Measurements from ENCODE around the gene CYFIP1.

The CYFIP1 gene

DNA sequence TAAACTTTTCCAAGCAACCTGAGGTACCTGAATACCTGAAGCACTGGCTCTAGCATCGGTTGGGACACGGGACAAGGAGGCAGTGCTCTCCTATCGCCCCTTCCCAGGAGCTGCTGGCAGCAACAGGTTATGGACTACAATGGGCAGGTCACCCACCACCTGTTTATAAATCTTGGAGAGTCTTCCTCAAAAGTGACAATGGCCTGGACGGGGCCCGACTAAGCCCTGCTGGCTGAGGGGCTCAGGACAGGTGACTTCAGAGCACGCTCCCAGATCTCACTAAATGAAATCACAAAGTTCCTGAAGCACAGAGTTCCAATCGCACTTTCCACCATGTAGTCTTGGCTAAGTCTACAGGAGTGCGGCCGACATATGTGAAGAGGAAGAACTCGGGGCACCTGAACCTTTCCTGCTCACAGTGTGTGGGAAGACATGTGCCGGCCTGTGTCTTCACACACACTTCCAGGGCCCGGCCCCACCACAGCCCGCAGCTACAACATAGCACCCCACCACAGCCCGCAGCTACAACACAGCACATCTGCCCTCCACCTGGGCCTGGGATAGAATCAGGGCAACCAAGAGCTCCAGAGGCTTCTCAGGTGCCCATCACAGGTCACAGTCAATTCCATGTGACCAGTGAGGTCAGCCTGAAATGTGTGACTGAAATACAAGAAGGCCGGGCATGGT is 12.9 kb downstream of the CYFIP1 start:
- no peak for DNase-seq (ENCODE audit: low read depth)

DNA sequence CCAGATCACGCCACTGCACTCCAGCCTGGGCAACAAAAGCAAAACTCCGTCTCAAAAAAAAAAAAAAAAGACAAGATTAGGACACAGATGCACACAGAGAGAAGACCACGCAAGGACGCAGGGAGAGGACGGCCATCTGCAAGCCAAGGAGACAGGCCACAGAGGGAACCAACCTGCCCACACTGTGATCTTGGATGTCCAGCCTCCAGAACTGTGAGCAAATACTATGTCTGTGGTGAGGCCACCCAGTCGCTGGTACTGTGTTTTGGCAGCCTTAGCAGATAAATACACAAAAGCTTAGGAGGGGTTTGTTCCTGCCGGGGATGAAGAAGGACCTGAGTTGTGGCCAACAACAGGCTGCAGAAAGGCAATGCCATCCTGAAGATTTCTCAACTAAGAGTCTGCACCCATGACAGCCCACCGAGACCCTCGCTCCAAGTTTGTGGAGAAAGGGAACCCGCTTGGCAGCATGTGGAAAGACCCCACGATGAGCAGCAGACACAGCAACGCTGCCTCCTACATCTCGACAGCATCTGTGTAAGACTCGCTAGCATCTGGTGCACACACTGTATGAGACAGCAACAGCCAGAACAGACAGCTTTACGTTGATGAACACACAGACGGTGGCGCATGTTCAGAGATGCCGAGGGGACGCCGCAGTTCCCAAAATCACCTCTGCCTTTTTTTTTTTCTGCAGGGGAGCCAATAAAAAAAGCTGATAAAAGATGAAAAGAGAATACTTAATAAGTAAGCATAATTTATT is 13.7 kb downstream of the CYFIP1 start:
- no peak for DNase-seq (ENCODE audit: low read depth)

DNA sequence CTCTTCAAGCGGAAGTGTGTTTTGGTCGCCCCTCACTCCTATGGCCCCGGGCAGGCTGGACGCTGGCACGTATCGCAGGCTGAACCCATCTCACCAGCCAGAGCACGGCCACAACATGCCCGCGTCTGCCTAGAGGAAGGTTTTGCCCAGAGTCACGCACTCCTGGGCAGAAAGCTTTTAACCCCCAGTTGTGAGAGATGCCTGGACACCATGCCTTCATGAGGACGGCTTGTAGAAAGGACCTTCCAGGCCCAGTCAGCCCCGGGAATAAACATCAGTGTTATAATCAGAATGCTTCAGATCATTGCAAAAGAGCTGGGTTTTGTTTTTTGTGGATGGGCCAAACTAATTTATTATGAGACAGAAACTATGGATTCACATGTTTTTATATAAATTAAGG is 16.5 kb downstream of the CYFIP1 start:
- no peak for DNase-seq (ENCODE audit: low read depth)

DNA sequence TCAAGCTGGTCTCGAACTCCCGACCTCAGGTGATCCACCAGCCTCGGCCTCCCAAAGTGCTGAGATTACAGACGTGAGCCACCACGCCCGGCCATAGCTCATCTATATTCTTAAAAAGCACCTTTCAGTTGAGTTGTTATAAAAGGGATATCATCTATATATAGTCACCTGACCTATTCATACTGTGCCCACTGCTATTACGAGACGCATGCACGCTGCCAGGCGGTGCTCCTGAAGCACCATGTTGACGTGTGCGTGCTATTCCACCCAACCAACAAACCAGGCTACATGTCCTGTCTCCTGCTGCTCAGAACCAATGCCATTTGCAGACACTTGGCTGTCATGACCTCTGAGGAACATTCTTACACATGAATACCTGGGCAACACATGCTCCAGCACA is 17.6 kb downstream of the CYFIP1 start:
- no peak for DNase-seq (ENCODE audit: low read depth)

DNA sequence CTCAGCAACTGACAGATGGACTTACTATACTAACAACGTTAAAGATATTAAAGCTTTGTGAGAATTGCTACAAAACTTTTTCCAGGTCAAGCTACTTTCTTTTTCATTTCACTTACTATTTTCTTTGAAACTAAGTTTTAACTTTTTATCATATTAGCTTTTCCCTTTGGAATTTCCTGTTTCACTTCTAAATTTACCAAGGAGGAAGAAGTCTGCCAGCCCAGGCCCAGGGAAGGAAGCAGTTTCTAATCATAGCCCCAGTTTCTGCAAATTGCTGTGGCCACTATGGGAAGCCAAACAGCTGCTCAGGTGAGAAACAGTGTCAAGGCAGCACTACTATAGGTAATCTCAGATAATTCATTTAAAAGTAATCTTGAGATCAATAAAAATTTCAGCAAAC is 18.4 kb downstream of the CYFIP1 start:
- DNase-seq (ENCODE audit: low read depth) = no peak

DNA sequence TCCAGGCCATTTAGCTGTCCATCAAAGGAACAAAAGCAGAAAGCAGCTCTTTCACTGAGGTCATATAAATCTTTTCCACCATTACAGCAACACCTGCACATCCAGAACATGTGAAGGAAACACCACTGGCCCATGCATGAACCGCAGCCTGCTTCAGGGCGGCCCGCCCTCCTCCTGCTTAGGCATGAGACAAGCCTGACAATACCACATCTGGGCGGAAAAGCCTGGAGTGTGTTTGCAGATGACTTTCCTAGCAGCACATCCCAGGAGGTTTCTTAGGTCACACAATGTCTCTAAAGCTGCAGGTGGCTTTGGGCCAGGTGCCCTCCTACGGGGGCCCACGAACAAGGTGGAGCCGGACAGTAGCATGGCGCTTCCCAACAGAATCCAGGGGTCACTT is 19.6 kb downstream of the CYFIP1 start:
- DNase-seq (ENCODE audit: low read depth) = no peak

DNA sequence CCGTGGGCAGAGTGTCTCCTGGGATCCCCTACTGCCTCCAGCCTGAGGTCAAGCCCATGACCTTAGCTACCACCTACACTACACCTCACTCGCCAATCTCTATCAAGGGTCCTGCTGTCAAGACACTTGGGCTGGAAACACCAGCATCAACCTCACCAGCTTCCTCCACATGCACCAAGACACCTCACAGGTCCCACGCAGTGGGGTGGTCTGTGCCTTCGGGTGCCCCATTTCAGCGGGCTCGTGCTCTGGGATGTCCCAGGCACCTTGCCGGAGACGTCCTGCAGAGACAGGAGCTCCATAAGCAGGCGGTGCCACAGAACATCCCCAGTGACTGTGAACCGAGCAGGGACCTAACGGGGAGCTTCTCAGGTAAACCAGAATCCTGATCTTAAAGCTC is 20.0 kb downstream of the CYFIP1 start:
- no peak for DNase-seq (ENCODE audit: low read depth)

DNA sequence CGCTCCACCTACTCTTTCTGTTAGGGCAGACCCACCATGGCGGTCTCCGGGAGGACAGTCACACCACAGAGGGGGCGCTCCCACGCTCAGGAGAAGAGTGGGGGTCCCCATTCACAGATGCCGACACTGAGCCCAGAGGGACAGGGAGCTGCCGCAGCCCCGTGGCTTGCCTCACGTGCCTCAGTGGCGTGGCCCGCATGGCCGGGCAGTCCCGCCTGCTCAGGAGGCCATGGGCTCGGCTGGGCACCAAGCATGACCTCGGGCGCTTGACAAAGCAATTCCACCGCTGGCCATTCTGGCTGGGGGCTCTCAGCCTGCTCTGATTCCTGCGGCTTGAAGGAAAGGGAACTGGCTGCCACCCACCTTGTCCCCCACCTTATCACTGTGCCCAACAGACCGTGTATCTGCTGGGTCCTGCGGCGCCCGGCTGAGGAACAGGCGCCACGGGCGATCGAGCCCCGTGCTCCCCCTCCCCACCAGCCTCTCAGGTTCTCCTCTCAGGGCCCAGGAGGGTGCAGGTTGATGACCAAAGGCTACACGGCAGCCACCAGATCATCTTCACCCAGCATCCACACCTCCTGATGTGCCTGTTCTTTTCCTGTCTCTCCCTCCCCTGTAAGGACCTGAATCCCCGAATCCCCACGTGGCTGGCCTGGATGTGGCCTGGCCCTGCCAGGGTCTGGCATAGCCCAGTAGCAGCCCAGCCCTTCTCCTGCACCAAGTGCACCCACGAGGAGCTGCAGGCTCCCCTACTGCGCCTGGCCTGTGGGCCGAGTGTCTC is 20.7 kb downstream of the CYFIP1 start:
- DNase-seq (ENCODE audit: low read depth) = no peak

DNA sequence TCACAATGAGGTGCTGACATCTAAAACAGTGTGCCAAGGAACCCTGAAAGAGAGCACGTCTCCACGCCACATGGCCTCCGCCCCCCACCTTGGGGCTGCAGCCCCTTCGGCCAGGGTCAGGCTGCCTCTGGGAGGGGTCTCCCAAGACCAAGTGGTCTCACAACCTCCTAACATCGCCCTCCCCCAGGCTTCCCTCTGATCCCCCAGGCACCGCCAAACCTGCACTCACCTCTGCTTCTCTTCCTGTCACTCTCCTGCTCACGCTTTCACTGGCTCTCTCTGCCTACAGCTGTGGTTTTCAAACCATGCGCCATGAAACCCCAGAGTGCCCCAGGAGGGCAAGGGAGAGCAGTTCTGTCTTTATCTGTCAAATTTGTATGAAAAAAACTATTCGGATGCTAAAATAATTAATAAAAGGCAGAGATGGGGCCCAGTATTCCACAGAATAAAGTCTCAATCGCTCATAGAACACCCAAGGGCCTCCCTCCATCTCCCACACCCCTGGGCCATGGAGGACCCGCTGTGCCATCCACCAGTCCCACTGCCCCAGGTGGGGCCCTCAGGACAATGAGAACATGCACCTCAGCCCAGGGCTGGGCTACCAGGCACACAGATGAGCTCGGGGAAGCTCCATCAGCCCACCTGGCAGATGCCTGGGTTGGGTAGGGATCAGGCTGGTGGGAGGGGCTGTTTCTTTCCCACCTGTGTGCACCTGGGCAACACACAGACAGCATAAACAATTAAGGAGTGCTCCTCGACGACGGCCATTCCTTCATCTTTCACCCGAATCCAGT is 21.5 kb downstream of the CYFIP1 start:
- no peak for DNase-seq (ENCODE audit: low read depth)

DNA sequence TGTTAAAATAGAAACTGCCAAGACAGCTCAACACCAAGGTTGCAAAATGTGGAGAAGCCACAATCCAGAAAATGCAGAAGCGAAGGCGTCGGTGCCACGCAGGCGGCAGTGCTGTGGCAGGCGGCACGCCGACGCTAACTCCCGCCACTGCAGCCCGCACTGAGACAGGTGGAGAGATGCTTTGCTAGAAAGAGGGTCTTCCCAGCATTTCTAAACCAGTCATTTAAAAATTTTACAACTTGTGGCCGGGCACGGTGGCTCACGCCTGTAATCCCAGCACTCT is 23.2 kb downstream of the CYFIP1 start:
- no peak for DNase-seq (ENCODE audit: low read depth)

DNA sequence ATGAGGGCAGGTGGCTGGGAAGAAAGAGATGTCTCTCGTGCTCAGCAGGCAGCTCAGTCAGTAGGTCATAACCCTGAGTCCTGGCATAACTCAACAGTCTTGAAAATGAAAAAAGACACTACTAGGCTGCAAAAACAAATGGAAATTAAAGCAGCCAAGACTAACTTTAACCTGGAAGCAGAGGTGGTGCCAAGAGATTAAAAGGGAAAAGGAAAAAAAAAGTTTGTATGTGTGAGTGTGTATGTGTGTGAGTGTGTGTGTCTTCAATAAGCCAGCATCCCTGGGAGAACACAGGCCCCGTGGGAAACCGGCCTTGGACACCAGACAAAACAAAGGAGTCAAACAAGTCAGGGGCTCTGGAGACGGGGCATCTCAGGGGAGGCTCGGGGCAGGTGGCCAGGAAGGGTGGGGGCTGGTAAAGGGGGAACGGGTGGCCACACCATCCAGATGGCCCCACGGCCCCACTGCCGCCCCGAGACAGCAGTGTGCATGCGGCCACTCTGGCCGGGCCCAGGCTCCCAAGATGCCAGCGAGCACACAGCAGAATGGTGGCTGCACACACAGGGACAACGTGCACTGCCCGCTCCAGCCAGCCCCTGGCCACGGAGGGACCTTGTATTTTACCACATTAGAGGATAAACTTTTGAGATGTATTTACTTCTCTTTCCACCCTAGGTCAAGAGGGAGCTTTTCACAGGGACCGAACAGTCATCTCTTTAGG is 23.8 kb downstream of the CYFIP1 start:
- DNase-seq (ENCODE audit: low read depth) = no peak

DNA sequence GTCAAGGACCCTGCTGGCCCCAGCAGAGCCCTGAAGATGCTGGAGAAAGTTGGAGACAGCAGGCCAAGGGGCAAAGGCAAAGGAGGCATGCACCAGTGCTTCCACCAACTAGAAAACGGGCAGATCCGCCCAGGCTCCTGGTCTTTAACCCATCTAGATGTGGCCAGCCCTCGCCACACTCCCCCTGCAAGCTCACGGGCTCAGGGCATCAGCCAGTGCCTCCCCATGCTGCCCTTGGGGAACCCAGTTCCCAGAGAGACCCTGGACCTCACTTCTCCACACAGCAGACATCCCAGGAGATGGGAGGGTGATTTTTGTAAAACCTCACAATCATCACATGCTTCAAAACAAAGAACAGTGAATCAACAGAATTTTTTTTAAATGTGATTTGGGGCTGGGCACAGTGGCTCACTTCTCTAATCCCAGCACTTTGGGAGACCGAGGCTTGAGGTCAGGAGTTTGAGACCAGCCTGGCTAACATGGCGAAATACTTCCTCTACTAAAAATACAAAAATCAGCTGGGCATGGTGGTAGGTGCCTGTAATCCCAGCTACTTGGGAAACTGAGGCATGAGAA is 24.5 kb downstream of the CYFIP1 start:
- no peak for DNase-seq (ENCODE audit: low read depth)

DNA sequence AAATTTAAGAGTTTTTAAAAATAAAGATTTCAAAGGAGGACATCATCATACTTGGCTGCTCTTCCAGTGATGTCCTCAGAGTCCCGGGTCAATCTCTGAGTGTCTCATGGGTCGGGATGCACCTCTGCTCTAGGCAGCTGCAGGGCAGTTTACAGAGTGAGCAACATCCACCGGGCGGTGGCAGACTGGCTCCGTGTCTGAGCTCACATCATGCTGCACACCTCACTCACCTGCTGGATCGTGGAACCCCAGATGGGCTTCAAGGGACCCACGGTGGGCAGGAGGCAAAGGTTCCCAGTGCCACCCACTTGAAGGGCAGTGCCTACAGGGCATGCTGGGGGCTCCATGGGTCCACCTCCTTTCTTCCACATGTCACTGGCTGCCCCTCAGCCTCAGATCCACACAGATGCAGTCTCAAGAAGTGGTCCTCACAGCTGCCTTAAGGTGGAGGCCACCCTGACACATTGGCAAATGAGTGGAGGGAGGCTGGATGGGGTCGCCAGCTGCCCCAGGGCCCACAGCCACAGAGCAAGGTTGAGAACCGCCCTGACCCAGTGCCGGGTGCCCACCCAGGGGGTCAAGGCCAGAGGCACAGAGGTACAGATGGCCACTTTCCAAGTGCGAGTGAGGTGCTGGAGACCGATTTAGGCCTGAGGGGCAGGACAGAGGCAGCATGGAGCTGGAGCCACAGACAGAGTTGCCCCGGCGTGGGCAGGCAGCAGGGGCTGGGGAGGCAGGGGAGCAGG is 25.2 kb downstream of the CYFIP1 start:
- no peak for DNase-seq (ENCODE audit: low read depth)

DNA sequence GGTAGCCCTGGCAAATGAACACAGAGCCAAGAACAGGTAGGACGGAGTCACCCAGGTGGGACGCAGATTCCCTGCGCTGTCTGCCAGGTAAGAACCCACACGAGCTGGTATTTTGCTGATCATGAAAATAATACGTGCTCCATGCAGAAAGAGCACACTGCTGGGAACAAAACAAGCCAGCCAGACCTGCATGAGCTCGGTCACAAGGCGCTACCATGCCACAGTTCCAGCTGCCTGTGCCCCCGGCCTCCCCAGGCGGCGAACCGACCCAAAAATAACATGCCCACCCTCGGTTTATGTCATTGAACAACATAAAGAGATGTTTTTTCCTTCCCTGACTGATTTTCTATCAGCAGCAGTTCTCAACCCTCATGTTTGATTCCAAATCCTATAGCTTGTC is 25.8 kb downstream of the CYFIP1 start:
- no peak for DNase-seq (ENCODE audit: low read depth)

DNA sequence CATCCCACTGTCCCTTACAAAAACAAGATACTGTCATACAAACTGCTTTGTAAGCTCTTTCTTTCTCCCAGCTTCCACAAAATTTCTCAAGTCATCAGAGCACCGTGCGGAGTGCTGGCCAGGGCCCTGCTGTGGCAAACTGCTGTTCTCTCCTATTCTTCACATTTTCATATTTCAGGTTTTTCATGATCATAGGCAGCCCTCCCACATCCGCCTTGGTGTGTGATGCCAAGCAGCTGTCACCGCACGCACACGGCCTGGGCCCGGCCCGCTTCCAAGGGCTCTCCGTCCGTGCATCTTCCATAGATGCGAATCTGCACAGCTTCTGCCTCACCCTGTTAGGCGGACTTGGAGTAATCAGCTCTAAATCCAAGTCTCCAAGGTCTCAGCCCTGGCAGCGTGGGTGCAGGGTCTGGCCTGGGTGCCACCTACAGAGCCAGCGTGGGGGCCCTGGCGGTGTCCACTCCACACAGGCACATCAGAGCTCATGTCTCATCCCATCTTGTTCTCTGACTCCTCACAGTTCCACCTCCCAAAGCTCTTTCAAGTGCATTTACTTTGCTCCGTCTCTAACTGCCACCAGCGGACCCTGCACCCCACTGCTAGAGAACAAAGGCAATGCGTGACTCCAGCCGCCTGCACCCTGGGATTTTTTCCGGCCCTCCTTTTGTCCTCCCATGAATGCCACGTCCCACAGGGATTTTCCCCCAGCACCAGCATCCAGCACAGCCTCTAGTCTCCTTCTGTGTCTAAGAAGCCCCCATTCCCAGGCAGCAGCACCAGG is 27.2 kb downstream of the CYFIP1 start:
- DNase-seq (ENCODE audit: low read depth) = no peak

DNA sequence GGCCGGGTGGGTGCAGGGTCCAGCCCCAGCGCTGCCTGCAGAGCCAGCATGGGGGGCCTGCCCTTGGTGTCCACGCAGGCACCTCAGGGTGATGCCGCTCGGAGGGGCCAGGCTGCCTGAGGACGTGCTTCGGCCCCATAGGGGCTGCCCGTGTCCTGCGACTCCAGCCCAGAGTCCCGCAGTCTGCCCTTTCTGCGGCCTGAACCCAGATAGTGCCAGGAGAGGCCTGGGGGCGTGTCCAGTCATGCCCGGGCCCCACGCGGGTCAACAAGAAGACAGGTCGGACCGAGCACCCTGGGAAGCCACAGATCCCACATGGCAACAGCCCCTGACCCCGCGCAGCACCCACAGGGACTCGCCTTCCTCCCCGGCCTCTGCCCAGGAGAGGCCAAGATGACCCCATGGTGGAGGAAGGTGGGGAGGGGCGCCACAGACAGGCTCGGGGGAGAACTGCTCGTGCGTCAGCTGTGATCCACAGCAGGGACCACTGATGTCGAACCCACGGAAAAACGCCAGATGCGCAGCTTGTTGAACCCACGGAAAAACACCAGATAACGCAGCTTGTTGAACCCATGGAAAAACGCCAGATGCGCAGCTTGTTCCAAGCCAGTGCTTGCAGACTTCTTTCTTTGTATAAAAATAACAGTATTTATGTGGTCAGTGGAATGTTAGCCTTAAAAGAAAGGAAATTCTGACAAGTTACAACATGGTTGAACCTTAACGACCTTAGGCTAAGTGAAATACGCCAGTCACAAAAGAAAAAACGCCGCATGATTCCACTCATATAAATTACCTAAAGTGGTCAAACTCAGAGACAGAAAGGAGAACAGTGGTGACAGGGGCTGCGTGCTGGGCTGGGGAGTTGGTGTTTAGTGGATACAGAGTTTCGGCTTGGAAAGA is 28.5 kb downstream of the CYFIP1 start:
- no peak for DNase-seq (ENCODE audit: low read depth)

DNA sequence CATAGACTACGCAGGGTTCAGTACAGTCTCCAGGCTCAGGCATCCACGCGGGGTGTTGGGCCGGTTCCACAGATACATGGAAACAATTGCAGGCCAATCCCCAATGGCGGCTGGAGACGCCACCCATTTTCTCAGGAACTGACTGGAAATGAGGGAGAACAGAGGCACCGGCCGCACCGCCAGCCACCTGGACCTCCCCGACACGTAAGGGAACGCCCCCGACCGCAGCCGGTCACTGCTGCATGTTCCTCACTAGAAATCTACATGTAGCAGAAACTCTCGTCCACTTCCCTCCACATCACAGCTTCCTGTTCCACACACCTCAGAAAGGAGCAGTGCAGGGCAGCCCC is 29.2 kb downstream of the CYFIP1 start:
- no peak for DNase-seq (ENCODE audit: low read depth)

DNA sequence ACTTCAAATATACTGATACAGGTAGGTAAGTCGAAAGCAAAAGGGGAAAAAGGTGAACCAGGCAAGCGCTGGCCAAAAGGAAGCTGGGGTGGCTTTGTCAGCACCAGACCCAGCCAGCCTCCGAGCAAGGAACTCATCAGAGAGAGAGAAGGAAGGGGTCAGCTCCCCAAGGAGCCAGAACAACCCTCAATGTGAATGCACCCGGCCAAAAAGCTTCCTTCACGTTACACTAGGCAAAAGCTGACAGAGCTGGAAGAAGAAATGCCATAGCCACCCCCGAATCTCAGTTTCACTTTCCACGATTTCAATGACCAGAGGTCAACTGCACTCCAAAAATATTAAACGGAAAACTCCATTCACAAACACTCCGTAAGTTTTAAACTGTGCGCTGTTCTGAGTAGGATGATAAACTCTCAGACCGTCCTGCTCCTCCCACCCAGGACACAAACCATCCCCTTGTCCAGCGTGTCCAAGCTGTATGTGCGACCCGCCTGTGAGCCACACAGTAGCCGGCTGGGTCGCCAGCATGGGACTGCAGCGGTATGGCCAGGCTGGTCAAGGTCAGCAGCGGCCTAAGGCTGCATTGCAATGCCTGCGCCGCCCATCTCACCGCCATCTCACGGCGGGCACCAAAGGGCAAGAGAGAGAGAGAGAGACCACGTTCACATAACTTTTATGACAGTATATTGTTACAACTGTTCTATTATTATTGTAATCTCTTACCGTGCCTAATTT is 29.7 kb downstream of the CYFIP1 start:
- DNase-seq (ENCODE audit: low read depth) = no peak
